ENCODE measurements around the gene PRKG2. TPM values are rescaled to one million over a fixed set of nuclear protein-coding genes. Genes with fewer than 3 reads are reported as not detected.

Gene PRKG2
- total RNA-seq, 1 donor from 2014 or later = 0.06 TPM

GRCh38 chr4:81042578-81043365 is 172.2 kb downstream of the PRKG2 start:
- no peak for DNase-seq (ENCODE audit: extremely low read depth, low read depth, low spot score)

DNA sequence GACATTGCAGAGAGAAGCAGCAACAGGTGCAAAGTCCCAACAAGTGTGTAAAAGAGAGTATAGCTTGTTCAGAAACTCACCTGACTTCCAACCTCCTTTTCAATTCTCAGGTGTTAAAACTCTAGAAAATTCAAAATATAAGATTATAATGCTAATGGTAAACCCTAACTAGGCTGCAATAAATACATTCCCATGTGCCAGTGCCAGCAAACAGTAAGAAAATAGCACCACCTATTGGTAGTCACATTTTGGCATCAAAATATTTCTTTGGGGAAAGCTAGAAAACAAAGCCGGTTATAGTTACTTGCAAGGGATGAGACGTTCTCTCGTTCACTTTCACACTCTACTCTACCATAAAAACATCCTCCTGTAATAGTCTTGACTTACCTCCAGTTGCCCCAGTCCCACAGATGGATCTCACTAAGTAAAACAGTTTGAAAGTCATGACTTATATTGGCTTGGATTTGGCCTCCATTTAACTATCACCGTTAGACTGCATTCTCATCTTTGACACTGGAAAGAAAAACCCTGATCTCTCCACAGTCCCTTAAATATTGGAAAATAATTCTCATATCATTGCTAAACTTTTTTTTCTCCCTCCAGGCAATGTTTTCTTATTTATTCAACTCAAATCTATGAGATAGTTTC is 174.9 kb downstream of the PRKG2 start:
- no peak for DNase-seq (ENCODE audit: extremely low read depth, low read depth, low spot score)

GRCh38 chr4:81039351-81039972 is 175.6 kb downstream of the PRKG2 start:
- no peak for DNase-seq (ENCODE audit: extremely low read depth, low read depth, low spot score)

GRCh38 chr4:81038636-81039350 is 176.2 kb downstream of the PRKG2 start:
- DNase-seq (ENCODE audit: extremely low read depth, low read depth, low spot score) = no peak

Other genes starting within 250 kb of the PRKG2 start
- not detected in 2 replicates for gene BMP3, start 184.5 kb downstream of the PRKG2 start, total RNA-seq